HG03066 (cell line): ENCODE data around the gene ATP6V0C.
"Not testable (repeated sequence)": the region's sequence is repeated elsewhere in the genome, so short reads cannot be mapped to it uniquely, and the experiment has no call there.

ENCODE experiments used
- ATAC-seq: cut with Tn5 transposase; IDR thresholded peaks from one replicate; pipeline ENCODE4 v1.9.1; 2021; ENCODE audit warnings: low read depth; ENCODE audit not compliant: unreplicated experiment

The ATP6V0C gene

DNA sequence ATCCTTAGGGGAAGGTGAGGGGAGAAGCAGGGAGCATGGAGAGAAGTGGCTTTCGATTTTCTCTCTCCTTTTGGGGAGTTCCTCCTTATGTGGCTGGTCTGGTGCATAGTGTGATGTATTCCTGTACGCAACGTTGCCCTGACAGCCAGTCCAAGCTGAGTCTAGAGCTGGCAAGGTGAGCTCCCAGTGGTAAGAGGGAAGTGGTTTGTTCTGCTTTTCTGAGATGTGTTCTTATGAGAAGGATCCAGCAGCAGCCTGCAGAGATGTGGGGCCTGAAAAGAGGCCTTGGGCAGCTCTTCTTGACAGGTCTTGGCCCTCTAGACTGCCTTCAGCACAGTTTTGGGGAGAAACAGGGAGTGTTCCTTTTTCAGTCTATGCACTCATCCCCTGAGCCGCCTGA is 27.2 kb downstream of the ATP6V0C start:
- not testable (repeated sequence) for ATAC-seq

GRCh38 chr16:2541409-2541808 is 27.7 kb downstream of the ATP6V0C start:
- not testable (repeated sequence) for ATAC-seq

GRCh38 chr16:2543771-2544170 is 30.0 kb downstream of the ATP6V0C start:
- not testable (repeated sequence) for ATAC-seq

- ATAC-seq: not testable (repeated sequence)
Measured at GRCh38 chr16:2550283-2550878, 36.6 kb downstream of the ATP6V0C start.

GRCh38 chr16:2551420-2551889 is 37.7 kb downstream of the ATP6V0C start:
- ATAC-seq: not testable (repeated sequence)

DNA sequence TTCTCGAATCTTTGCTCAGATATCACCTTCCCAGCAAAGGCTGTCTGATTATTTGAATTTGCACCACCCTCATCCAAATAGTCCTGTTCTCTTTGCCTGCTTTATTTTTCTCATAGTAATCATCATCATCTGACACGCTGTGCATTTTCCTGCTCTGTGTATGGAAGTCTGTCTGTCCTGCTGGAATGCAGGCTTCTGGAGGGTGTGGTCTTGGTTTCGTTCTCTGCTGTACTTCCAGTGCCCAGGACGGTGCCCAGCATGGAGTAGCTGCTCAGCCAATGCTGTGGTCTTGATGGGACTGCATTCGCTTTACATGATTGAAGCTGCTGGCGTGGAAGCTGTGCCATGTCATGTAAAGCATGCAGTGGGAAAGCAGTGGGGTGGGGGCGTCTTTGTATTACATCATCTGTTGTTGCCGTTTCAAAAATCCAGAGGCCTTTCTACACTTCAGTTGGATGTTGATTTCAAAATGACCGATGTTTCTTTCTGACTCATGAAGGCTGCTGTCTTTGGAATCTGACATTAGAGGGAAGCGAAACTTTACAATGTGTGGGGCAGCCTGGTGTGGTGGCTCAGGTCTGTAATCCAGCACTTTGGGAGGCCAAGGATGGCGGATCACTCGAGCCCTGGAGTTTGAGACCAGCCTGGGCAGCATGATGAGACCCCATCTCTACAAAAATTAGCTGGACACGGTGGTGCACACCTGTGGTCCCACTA is 41.1 kb downstream of the ATP6V0C start:
- ATAC-seq: not testable (repeated sequence)

GRCh38 chr16:2557150-2557549 is 43.4 kb downstream of the ATP6V0C start:
- not testable (repeated sequence) for ATAC-seq

DNA sequence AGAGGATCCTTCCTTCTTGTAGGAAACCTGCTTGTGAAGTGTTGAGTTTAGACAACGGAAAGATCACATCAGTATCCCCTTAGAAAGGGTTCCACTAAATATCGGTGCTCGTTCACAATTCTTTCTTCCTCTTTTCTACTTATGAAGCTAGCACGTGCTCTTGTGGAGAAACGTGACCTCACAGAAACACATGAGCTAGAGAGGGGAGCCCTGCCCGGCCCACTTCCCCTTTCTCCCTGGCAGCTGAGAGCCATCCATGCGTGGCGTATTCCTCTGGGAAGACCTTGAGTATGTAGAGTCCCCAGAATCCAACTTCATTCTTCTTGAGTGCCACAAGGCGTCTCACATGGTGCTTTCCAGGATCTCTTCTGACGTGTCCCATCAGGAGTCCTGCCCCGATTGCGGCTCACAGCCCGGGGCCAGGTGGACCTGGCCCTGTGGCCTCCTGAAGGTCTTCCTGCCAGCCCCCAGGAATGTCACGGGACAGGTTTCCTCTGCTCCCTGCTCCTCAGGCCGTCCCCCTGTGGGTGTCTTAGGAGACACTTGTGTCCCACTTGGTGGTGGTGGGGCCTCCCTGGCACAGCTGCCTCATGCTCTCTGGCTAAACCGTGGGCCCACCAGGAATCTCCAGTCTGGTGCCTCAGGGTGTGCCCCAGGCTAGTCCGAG is 46.5 kb downstream of the ATP6V0C start:
- ATAC-seq: not testable (repeated sequence)

- ATAC-seq: not testable (repeated sequence)
Measured at GRCh38 chr16:2560798-2561133, 47.0 kb downstream of the ATP6V0C start.

GRCh38 chr16:2567506-2567905 is 53.8 kb downstream of the ATP6V0C start:
- not testable (repeated sequence) for ATAC-seq

- ATAC-seq: not testable (repeated sequence)
Measured at GRCh38 chr16:2568573-2568972, 54.8 kb downstream of the ATP6V0C start.
